Measurements from ENCODE around the gene PDE6A.
A peak's percentile ranks its signal among the peaks of the same experiment; 100 is the strongest.

PDE6A gene

DNA sequence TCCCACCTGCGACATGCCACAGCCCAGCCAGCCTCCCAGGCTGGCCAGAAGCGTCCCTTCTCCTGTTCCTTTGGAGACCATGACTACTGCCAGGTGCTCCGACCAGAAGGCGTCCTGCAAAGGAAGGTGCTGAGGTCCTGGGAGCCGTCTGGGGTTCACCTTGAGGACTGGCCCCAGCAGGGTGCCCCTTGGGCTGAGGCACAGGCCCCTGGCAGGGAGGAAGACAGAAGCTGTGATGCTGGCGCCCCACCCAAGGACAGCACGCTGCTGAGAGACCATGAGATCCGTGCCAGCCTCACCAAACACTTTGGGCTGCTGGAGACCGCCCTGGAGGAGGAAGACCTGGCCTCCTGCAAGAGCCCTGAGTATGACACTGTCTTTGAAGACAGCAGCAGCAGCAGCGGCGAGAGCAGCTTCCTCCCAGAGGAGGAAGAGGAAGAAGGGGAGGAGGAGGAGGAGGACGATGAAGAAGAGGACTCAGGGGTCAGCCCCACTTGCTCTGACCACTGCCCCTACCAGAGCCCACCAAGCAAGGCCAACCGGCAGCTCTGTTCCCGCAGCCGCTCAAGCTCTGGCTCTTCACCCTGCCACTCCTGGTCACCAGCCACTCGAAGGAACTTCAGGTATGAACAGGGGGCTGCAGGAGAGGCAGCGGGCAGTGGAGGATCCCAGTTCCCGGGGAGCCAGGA is 108.0 kb downstream of the PDE6A start:
- no peak for DNase-seq (ENCODE audit: low read depth)

DNA sequence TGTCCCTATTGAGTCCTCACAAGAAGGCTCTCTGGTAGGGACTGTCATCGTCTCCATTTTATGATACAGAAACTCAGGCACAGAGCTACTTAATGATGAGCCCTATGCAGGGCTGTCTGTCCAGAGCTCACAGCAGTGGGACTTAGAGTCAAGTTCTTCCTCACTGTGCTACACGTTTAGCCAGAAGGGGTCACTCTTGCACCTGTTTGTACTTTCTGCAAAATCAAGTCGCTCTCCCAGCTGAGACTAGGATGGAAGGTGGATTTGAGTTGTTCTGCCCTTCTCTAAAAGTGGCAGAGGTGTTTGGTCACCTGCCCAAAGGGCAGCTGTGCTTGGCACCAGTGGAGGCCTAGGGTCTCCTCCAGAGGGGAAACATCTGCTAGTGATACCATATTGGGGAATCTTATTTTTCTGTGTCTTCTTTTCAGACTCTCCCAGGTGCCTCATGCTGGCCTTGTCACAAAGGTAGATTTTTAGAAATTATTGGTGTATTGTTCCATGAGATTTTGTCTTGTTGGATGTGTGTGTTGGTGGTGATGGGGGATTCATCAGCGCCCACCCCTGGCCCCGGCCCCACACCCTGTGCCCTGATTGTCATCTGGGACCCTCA is 110.2 kb downstream of the PDE6A start:
- peak; percentile 57 for DNase-seq (ENCODE audit: low read depth)

GRCh38 chr5:149833116-149833827 is 111.3 kb downstream of the PDE6A start:
- DNase-seq (ENCODE audit: low read depth), result no peak

GRCh38 chr5:149832636-149833035 is 112.0 kb downstream of the PDE6A start:
- no peak for DNase-seq (ENCODE audit: low read depth)

- no peak for DNase-seq (ENCODE audit: low read depth)
These were observed 113.1 kb downstream of the PDE6A start for GRCh38 chr5:149831492-149831891.

GRCh38 chr5:149830579-149830978 is 114.0 kb downstream of the PDE6A start:
- DNase-seq (ENCODE audit: low read depth), result no peak

DNA sequence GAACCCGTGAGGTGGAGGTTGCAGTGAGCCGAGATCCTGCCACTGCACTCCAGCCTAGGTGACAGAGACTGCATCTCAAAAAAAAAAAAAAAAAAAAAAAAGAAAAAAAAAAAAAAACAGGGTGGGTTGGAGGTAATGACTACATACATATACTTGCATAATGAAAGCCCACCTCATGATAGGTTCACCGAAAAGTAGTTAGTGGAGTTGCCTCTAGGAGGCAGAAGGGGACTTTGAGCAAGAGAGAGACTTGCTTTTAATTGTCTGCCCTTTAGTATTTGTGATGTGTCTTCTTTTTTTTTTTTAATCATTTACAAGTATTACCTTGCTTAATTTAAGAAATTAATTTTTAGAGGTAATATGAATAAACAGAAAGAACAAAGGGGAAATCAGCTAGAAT is 114.6 kb downstream of the PDE6A start:
- DNase-seq (ENCODE audit: low read depth), result no peak

DNA sequence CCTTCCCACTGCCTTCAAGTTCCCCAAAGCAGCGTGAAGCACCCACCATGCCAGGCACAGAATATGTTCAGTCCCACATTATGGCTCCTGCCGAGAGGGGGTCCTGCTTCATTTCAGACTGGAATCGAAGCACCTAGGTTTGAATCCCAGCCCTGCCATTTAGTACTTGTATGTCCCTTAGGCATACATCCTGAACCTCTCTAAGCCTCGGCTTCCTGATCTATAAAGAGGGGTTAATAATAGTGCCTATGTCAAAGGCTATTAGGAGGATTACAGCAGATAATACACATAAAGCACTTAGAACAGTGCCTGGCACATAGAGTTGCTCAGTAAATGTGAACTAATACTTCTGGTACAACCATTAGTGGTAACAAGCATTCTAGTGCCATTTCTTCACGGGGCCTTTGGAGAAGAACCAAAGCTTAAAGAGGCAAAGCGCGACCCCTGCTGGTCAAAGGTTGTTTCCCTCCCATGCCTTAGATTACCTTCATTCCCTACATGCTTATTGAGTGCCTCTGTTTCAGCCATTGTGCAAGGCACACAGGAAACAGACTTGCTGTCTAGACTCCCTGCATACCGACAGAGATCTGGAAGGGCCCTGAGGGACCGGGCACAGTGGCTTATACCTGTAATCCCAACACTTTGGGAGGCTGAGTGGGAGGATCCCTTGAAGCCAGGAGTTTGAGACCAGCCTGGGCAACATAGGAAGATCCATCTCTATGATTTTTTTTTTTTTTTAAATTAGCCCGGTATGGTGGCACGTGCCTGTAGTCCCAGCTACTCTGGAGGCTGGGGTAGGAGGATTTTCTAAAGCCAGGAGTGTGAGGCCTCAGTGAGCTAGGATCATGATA is 116.2 kb downstream of the PDE6A start:
- peak; percentile 83 for DNase-seq (ENCODE audit: low read depth)

DNA sequence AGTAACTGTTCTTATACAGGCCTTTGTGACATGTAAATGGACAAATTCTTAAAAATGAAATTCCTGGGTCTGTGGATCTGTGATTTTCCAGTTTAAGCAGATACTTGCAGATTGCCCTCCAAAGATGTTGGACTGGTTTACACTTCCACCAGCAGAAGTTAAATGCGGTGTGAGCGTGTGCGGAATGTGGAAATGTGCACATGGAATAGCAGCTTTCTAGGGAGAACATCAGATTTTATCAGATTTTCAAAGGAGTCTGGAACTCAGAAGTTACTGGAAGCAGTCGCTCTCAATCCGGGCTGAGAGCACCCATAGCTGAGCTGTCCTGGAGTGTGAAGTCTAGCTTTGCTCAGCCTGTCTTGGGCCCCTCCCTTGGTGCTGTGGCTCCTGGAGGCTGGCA is 117.0 kb downstream of the PDE6A start:
- DNase-seq (ENCODE audit: low read depth), result no peak

DNA sequence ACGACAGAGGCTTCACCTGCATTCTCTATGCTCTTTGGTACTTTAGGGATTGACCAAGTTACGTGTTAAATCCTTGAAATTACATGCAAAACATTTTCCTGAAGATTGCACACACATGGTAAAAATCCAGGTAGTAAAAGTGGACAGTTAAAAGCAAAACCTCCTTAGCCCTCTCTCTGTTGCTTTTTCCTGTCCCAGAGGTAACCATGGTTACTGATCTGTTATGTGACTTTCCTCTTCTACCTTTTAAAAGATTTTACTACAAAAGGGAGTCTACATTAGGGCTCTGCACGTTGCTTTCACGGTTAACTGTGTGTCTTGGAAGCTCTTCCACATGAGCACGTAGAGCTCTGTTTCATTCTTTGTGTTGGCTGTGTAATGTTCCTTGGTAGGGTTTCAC is 117.5 kb downstream of the PDE6A start:
- no peak for DNase-seq (ENCODE audit: low read depth)

GRCh38 chr5:149826574-149826973 is 118.0 kb downstream of the PDE6A start:
- DNase-seq (ENCODE audit: low read depth), result no peak

- no peak for DNase-seq (ENCODE audit: low read depth)
These were observed 119.7 kb downstream of the PDE6A start for GRCh38 chr5:149824846-149825245.

DNA sequence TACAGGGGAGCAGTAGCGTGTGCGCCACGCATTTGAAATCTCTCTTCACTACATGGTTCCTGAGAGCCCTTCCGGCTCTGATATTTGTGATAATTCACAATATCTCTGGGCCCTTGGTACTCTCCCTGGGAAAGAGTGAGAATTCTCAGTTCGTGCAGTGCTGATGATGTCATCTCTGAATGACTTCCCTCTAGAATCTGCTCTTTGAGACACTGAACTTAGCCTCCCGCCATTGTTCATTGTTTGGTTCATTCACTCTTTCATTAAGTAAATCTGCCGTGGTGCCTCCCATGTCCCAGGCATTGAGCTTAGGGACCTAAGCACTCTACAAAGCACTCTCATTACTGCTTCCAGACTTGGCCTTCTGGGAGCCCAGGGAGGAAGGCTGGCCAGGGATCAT is 120.5 kb downstream of the PDE6A start:
- no peak for DNase-seq (ENCODE audit: low read depth)

DNA sequence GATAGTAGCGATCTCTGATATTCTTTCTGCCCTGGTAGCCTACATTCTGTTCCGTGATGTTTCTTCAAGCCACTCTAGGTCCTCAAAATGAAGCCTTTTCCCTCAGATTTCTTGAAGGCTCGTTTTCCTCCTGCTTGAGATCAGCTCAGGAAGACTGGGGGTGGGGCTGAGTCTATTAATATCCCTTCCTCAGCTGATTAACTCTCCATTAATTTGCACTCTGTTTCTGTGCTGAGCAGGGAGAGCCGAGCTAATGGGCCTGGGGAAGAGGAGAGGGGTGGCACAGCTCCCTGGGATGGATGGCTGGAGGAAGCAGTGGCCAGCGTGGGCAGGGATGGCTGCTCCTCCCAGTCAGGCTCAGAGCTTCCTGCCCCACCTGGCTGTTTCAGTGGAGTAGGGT is 121.2 kb downstream of the PDE6A start:
- DNase-seq (ENCODE audit: low read depth), result no peak

- no peak for DNase-seq (ENCODE audit: low read depth)
These were observed 122.3 kb downstream of the PDE6A start for GRCh38 chr5:149822301-149822700.

DNA sequence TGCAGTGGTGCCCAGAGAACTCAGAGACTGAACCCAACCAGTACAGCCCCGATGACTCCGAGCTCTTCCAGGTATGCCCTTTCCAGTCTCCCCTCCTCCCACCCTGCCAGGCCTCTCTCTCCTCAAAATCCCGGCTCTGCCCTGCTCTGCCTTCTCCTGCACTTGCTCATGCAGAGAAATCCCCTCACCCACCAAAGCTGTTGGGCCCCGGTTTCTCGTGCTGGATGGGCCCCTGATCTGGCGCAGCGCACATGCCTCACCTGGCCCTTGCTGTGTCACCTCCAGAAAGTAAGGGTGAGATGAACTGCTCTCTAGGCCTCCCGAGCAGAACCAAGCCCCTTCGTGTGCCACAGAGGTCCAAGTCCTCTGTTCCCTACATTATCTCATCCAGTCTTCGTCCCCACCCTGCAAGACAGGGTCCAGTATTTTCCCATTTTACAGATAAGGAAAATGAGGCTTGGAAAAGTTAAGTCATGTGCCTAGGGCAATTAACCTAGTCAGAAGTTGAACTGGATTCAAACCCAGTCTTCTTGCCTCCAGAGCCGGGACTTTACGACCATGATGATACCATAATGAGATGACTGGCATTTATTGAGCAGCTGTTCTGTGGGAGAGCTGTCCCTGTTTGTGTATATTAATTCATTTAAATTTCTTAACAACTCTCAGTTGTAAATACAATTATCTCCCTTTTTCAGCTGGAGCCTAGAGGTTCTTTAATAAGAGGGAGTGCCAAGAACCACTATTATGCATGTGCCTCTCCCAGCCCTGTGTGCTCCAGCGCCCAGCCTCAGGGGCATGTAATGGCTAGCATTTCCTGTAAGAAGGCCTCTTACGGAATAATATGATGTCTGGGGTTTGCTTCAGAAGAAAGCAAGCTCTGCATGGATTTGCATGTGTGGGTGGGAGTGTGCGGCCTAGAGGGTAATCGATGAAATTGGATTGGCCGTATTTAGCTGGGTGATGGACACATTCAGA is 123.8 kb downstream of the PDE6A start:
- no peak for DNase-seq (ENCODE audit: low read depth)

- no peak for DNase-seq (ENCODE audit: low read depth)
These were observed 124.6 kb downstream of the PDE6A start for GRCh38 chr5:149820012-149820411.

DNA sequence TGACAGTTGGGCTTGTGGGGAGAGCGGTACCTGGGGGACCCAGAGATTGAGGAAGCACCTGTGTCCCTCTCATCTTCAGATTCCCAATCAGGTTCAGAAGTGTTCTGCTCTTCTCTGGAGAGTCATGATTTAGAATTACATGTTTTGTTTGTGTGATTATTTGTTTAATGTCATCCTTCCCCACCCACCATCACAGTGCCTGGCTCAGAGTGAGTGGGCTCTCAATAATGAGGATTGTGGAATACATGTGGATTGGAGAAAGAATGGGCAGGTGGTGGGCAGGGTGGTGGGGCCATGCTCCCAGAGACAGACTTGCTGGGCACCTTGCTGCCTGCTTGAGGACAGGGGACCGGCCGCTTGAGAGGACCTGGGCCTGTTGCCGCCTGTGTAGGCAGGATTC is 126.5 kb downstream of the PDE6A start:
- DNase-seq (ENCODE audit: low read depth), result no peak

DNA sequence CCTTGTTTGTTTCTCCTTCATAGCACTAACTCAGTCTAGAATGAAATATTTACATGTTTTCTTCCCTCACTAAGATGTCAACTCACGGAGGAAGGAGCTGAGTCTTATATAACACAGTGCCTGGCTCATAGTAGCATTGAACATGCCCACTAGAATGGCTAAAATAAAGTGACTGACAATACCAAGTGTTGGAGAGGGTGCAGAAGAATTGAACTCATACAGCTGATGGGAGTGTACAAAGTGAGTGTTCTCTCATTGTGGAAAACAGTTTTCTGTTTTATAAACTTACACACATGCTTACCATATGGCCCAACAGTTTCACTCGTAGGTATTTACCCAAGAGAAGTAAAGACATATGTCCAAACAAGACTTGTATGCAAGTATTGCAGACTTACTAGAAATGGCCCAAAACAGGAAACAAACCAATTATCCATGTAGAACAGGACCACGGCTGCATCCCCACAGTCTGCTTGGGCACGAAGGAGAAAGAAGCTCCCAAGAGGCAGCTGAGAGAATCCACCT is 127.0 kb downstream of the PDE6A start:
- DNase-seq (ENCODE audit: low read depth), result no peak

GRCh38 chr5:149816661-149817060 is 127.9 kb downstream of the PDE6A start:
- no peak for DNase-seq (ENCODE audit: low read depth)

DNA sequence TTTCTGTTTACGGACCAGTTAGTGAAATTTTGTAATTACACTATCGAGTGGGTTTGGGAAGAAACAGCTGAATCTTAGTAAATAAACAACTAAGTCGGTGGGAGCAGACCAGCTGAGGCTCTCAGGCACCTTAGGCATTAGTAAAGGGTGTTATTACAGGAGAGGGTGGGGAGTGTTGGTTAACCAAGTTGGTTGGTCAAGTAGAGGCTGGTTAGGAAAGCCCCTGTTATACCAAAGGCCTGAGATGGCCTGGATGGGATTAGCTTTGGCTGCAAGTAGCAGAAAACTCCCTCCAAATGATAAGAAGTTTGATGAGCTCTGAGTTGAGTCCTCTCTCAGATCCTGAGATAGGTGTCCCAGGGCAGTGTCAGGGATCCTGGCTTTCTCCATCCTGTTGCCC is 133.1 kb downstream of the PDE6A start:
- no peak for DNase-seq (ENCODE audit: low read depth)
